ENCODE results near the gene ABCB8. TPM values are rescaled to one million over a fixed set of nuclear protein-coding genes. Genes with fewer than 3 reads are reported as not detected.

ABCB8 gene
- total and polyA plus RNA-seq, 2 of the 4 experiments (the other 2 are of a cell fraction), result 16.3 to 26.8 TPM

DNA sequence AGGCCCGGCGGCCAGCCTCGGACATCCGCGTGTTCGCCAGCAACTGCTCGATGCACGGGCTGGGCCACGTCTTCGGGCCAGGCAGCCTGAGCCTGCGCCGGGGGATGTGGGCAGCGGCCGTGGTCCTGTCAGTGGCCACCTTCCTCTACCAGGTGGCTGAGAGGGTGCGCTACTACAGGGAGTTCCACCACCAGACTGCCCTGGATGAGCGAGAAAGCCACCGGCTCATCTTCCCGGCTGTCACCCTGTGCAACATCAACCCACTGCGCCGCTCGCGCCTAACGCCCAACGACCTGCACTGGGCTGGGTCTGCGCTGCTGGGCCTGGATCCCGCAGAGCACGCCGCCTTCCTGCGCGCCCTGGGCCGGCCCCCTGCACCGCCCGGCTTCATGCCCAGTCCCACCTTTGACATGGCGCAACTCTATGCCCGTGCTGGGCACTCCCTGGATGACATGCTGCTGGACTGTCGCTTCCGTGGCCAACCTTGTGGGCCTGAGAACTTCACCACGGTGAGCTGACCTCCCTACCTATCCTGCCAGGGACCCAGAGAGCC lies 20.7 kb downstream of the ABCB8 start:
- Histone ChIP-seq H4K5ac (ENCODE audit: low read depth, low read length) (no peak overlapping the region), H3K23ac (ENCODE audit: low read depth, low read length) (no peak overlapping the region), H4K91ac (ENCODE audit: insufficient read depth, low read depth, low read length) (no peak overlapping the region), H3K14ac (replicated peaks; ENCODE audit: low read depth, low read length) (no peak overlapping the region), H3K18ac (ENCODE audit: low read depth, low read length) (no peak overlapping the region), H2BK5ac (ENCODE audit: low read depth, low read length, poor library complexity, severe bottlenecking) (no peak overlapping the region), H2BK20ac (ENCODE audit: low read depth, low read length) (no peak overlapping the region), H2AK9ac (replicated peaks; ENCODE audit: low read depth, low read length, poor library complexity) (no peak overlapping the region), H3K4me3 (ENCODE audit: insufficient read depth, low read depth, low read length) (no peak overlapping the region), H3K27me3 (ENCODE audit: control insufficient read depth, insufficient read depth, low read length) (no peaks in the 10 kb centered on the region; the same call in 1 of the 2 replicates), H3K79me1 (ENCODE audit: low read depth in 1 of 2, low read length in 2 of 2) (no peaks in the 10 kb centered on the region), H2AK5ac (ENCODE audit: low read depth, low read length) (no peak overlapping the region), H3K4me2 (ENCODE audit: low read depth, low read length) (no peak overlapping the region), H3K9me3 (ENCODE audit: control insufficient read depth, insufficient read depth, low read length) (no peaks in the 10 kb centered on the region), H2BK15ac (ENCODE audit: low read depth, low read length) (no peak overlapping the region), H3K9me1 (ENCODE audit: insufficient read depth, low read length) (peaks cover 6% of the 10 kb centered on the region; the same call in 1 of the 2 replicates), H4K8ac (ENCODE audit: low read depth in 2 of 2, low read length in 2 of 2) (no peak overlapping the region), H3K9ac (ENCODE audit: low read depth, low read length) (no peak overlapping the region), H3K4me1 (ENCODE audit: control insufficient read depth, insufficient read depth, low read length) (peaks cover 11% of the 10 kb centered on the region; the same call in 1 of the 2 replicates), H2BK120ac (ENCODE audit: low read depth, low read length) (no peak overlapping the region), H3K27ac (ENCODE audit: insufficient read depth, low read length) (no peak overlapping the region), H3K36me3 (ENCODE audit: control insufficient read depth, insufficient read depth, low read length) (peaks cover 5% of the 10 kb centered on the region; the same call in 1 of the 2 replicates), H2AFZ (replicated peaks; ENCODE audit: low read length, poor library complexity) (no peak overlapping the region), H3K4ac (ENCODE audit: low read depth, low read length) (no peak overlapping the region), H4K20me1 (ENCODE audit: insufficient read depth, low read length) (peaks cover 18% of the 10 kb centered on the region), H3K56ac (ENCODE audit: extremely low read depth, insufficient read depth, low read length) (no peak overlapping the region)
- 97% methylated on average over 14 of the region's 38 CpGs; no CpG with 5 or more reads in 1 of the 2 experiments for WGBS, 2 experiments (ENCODE audit: extremely low coverage in 2 of 2, insufficient read length in 1 of 2)
- TF ChIP-seq SMC3 (IDR thresholded peaks at IDR 0.05; ENCODE audit: low read depth, low read length) (no peak), POLR2A (IDR thresholded peaks at IDR 0.05; ENCODE audit: low read depth, low read length) (no peak), ELK1 (IDR thresholded peaks at IDR 0.05; ENCODE audit: borderline replicate concordance, low read depth, low read length) (no peak), FOS (IDR thresholded peaks at IDR 0.05; ENCODE audit: low read depth, low read length) (no peak), CEBPB (IDR thresholded peaks at IDR 0.05; ENCODE audit: low read depth, low read length) (no peak), NFE2L2 (IDR thresholded peaks at IDR 0.05; ENCODE audit: low read depth, low read length) (no peak), USF2 (IDR thresholded peaks at IDR 0.05; ENCODE audit: low read depth, low read length) (no peak), CHD1 (IDR thresholded peaks at IDR 0.05; ENCODE audit: low read depth, low read length) (no peak), CTCF (conservative IDR thresholded peaks at IDR 0.05; ENCODE audit: low read depth, low read length) (no peak), RFX5 (IDR thresholded peaks at IDR 0.05; ENCODE audit: low read depth, low read length) (no peak), RAD21 (IDR thresholded peaks at IDR 0.05; ENCODE audit: low read length) (no peak), MXI1 (IDR thresholded peaks at IDR 0.05; ENCODE audit: borderline replicate concordance, low read depth, low read length) (no peak), MAFK (IDR thresholded peaks at IDR 0.05; ENCODE audit: low read depth, low read length) (no peak), MAZ (IDR thresholded peaks at IDR 0.05; ENCODE audit: borderline replicate concordance, low read depth, low read length) (no peak), RCOR1 (IDR thresholded peaks at IDR 0.05; ENCODE audit: insufficient replicate concordance, low read length) (no peak), BHLHE40 (IDR thresholded peaks at IDR 0.05; ENCODE audit: low read depth, low read length) (no peak)
- CTCF ChIA-PET, result no interaction called here
- in situ Hi-C loops (cut with MboI; ENCODE audit: low sequenced_read_pairs), result no loop called here
- no TSS peak for BruUV-seq (replicated peaks)
- no peak for DNase-seq
- no peak for ATAC-seq (ENCODE audit: low read depth)
- dilution Hi-C loops (cut with HindIII; ENCODE audit: low sequenced_read_pairs, unreplicated experiment), result no loop called here
- intact Hi-C loops (cut with micrococcal nuclease), result no loop called here
- POLR2A ChIA-PET (ENCODE audit: unreplicated experiment), result no interaction called here
